GM13976 (cell line): ENCODE measurements around the gene ASB2.

ENCODE experiments used
- DNase-seq: peaks from one replicate; pipeline ENCODE4 v3.0.0; 2012; ENCODE audit warnings: low spot score
- CTCF ChIP-seq: IDR thresholded peaks from 2 replicates; pipeline ENCODE4 v1.5.1; 2012; ENCODE audit warnings: borderline replicate concordance, mild to moderate bottlenecking; ENCODE audit not compliant: insufficient read depth; ENCODE audit errors: extremely low read depth, missing control alignments, control extremely low read depth
- in situ Hi-C: fragments of 300-500 bp; cut with MboI; formaldehyde crosslinking; loops from one replicate; pipeline ENCODE4 v1.12.0; 2022; ENCODE audit warnings: low sequenced_read_pairs, mixed read lengths, inconsistent platforms; ENCODE audit not compliant: unreplicated experiment

The ASB2 gene

GRCh38 chr14:93889739-93890483 lies 86.5 kb downstream of the ASB2 start:
- no peak for DNase-seq
- TF ChIP-seq CTCF = no peak
- in situ Hi-C loops = no loop called here

- TF ChIP-seq CTCF = no peak
- in situ Hi-C loops = no loop called here
- no peak for DNase-seq
These were observed 87.4 kb downstream of the ASB2 start for GRCh38 chr14:93888995-93889394.

GRCh38 chr14:93884950-93885349 lies 91.4 kb downstream of the ASB2 start:
- no peak for TF ChIP-seq CTCF
- in situ Hi-C loops = no loop called here
- DNase-seq = no peak
